Measurements from ENCODE around the gene NRSN2. TPM values are rescaled to one million over a fixed set of nuclear protein-coding genes. Genes with fewer than 3 reads are reported as not detected.
A peak's percentile ranks its signal among the peaks of the same experiment; 100 is the strongest.

Gene NRSN2
- polyA plus RNA-seq, 4 donors = 0.67 to 15.4 (median 9.6) TPM

- WGBS, 3 donors = 42 to 61% (median 51%) methylated on average over 5 of the region's 5 CpGs
- Histone ChIP-seq H3K4me3 (ENCODE audit: low read depth in 1 of 3, low read length in 3 of 3) (no peak overlapping the region), H3K27me3 (ENCODE audit: control insufficient read depth in 3 of 3, insufficient read depth in 3 of 3, low read length in 3 of 3) (no peaks in the 10 kb centered on the region), H3K36me3 (ENCODE audit: control insufficient read depth in 3 of 3, insufficient read depth in 2 of 3, low read depth in 1 of 3, low read length in 3 of 3) (peaks cover 0 to 6% (median 0%) of the 10 kb centered on the region in 3 donors), H3K27ac (ENCODE audit: low read depth in 1 of 3, low read length in 2 of 3) (peak overlapping the region in 1 of 3 donors; percentile 37), H3K9me3 (ENCODE audit: control insufficient read depth in 2 of 2, insufficient read depth in 1 of 2, low read depth in 1 of 2, low read length in 1 of 2) (peaks cover 0 to 5% of the 10 kb centered on the region in 2 donors), H3K4me1 (ENCODE audit: control insufficient read depth in 3 of 3, insufficient read depth in 2 of 3, low read depth in 1 of 3, low read length in 2 of 3) (peaks cover 0 to 7% (median 6%) of the 10 kb centered on the region in 3 donors)
- DNase-seq (peak in 1 of 2 donors; percentile 18), FAIRE-seq (no peak)
Observed at GRCh38 chr20:400454-401275, 53.8 kb downstream of the NRSN2 start.

GRCh38 chr20:401682-402495 lies 55.0 kb downstream of the NRSN2 start:
- 37 to 60% (median 57%) methylated on average over 9 of the region's 9 CpGs for WGBS, 3 donors

GRCh38 chr20:402496-402885 lies 55.6 kb downstream of the NRSN2 start:
- peak overlapping the region in 1 of 3 donors; percentile 87 for H3K27ac ChIP-seq (ENCODE audit: low read depth in 1 of 3, low read length in 2 of 3)
- H3K36me3 ChIP-seq (ENCODE audit: control insufficient read depth in 3 of 3, insufficient read depth in 2 of 3, low read depth in 1 of 3, low read length in 3 of 3) = no peaks in the 10 kb centered on the region
- H3K4me1 ChIP-seq (ENCODE audit: control insufficient read depth in 3 of 3, insufficient read depth in 2 of 3, low read depth in 1 of 3, low read length in 2 of 3) = peaks cover 2 to 11% (median 7%) of the 10 kb centered on the region in 3 donors
- FAIRE-seq = no peak
- no peak for DNase-seq
- H3K9me3 ChIP-seq (ENCODE audit: control insufficient read depth in 2 of 2, insufficient read depth in 1 of 2, low read depth in 1 of 2, low read length in 1 of 2) = peaks cover 0 to 5% of the 10 kb centered on the region in 2 donors
- H3K27me3 ChIP-seq (ENCODE audit: control insufficient read depth in 3 of 3, insufficient read depth in 3 of 3, low read length in 3 of 3) = no peaks in the 10 kb centered on the region
- WGBS, 3 donors = 63 to 80% (median 80%) methylated on average over 2 of the region's 2 CpGs
- no peak overlapping the region for H3K4me3 ChIP-seq (ENCODE audit: low read depth in 1 of 3, low read length in 3 of 3)

More at GRCh38 chr20:401682-402495, 55.0 kb downstream of the NRSN2 start:
- Histone ChIP-seq H3K4me1 (ENCODE audit: control insufficient read depth in 3 of 3, insufficient read depth in 2 of 3, low read depth in 1 of 3, low read length in 2 of 3) (peaks cover 0 to 7% (median 6%) of the 10 kb centered on the region in 3 donors), H3K4me3 (ENCODE audit: low read depth in 1 of 3, low read length in 3 of 3) (no peak overlapping the region), H3K36me3 (ENCODE audit: control insufficient read depth in 3 of 3, insufficient read depth in 2 of 3, low read depth in 1 of 3, low read length in 3 of 3) (no peaks in the 10 kb centered on the region), H3K9me3 (ENCODE audit: control insufficient read depth in 2 of 2, insufficient read depth in 1 of 2, low read depth in 1 of 2, low read length in 1 of 2) (peaks cover 0 to 5% of the 10 kb centered on the region in 2 donors), H3K27me3 (ENCODE audit: control insufficient read depth in 3 of 3, insufficient read depth in 3 of 3, low read length in 3 of 3) (no peaks in the 10 kb centered on the region), H3K27ac (ENCODE audit: low read depth in 1 of 3, low read length in 2 of 3) (peak overlapping the region in 2 of 3 donors; percentile 84 to 87)
- no peak for FAIRE-seq
- DNase-seq = peak; percentile 85 to 91

GRCh38 chr20:402898-403581 lies 56.1 kb downstream of the NRSN2 start:
- DNase-seq (no peak), FAIRE-seq (no peak)
- Histone ChIP-seq H3K36me3 (ENCODE audit: control insufficient read depth in 3 of 3, insufficient read depth in 2 of 3, low read depth in 1 of 3, low read length in 3 of 3) (no peaks in the 10 kb centered on the region), H3K27ac (ENCODE audit: low read depth in 1 of 3, low read length in 2 of 3) (no peak overlapping the region), H3K9me3 (ENCODE audit: control insufficient read depth in 2 of 2, insufficient read depth in 1 of 2, low read depth in 1 of 2, low read length in 1 of 2) (peaks cover 0 to 5% of the 10 kb centered on the region in 2 donors), H3K4me3 (ENCODE audit: low read depth in 1 of 3, low read length in 3 of 3) (no peak overlapping the region), H3K4me1 (ENCODE audit: control insufficient read depth in 3 of 3, insufficient read depth in 2 of 3, low read depth in 1 of 3, low read length in 2 of 3) (peaks cover 2 to 11% (median 7%) of the 10 kb centered on the region in 3 donors), H3K27me3 (ENCODE audit: control insufficient read depth in 3 of 3, insufficient read depth in 3 of 3, low read length in 3 of 3) (no peaks in the 10 kb centered on the region)
- WGBS, 3 donors = 86 to 96% (median 90%) methylated on average over 6 of the region's 6 CpGs

- H3K9me3 ChIP-seq (ENCODE audit: control insufficient read depth in 2 of 2, insufficient read depth in 1 of 2, low read depth in 1 of 2, low read length in 1 of 2) = peaks cover 0 to 5% of the 10 kb centered on the region in 2 donors
- H3K36me3 ChIP-seq (ENCODE audit: control insufficient read depth in 3 of 3, insufficient read depth in 2 of 3, low read depth in 1 of 3, low read length in 3 of 3) = no peaks in the 10 kb centered on the region
- H3K27ac ChIP-seq (ENCODE audit: low read depth in 1 of 3, low read length in 2 of 3) = no peak overlapping the region
- FAIRE-seq = no peak
- no peaks in the 10 kb centered on the region for H3K27me3 ChIP-seq (ENCODE audit: control insufficient read depth in 3 of 3, insufficient read depth in 3 of 3, low read length in 3 of 3)
- no peak for DNase-seq
- 93 to 100% (median 97%) methylated on average over 3 of the region's 3 CpGs for WGBS, 3 donors
- no peak overlapping the region for H3K4me3 ChIP-seq (ENCODE audit: low read depth in 1 of 3, low read length in 3 of 3)
- peaks cover 2 to 11% (median 7%) of the 10 kb centered on the region in 3 donors for H3K4me1 ChIP-seq (ENCODE audit: control insufficient read depth in 3 of 3, insufficient read depth in 2 of 3, low read depth in 1 of 3, low read length in 2 of 3)
Observed at GRCh38 chr20:403582-403957, 56.7 kb downstream of the NRSN2 start.

GRCh38 chr20:404088-404487 lies 57.2 kb downstream of the NRSN2 start:
- peaks cover 0 to 5% of the 10 kb centered on the region in 2 donors for H3K9me3 ChIP-seq (ENCODE audit: control insufficient read depth in 2 of 2, insufficient read depth in 1 of 2, low read depth in 1 of 2, low read length in 1 of 2)
- peaks cover 2 to 13% (median 7%) of the 10 kb centered on the region in 3 donors for H3K4me1 ChIP-seq (ENCODE audit: control insufficient read depth in 3 of 3, insufficient read depth in 2 of 3, low read depth in 1 of 3, low read length in 2 of 3)
- no peaks in the 10 kb centered on the region for H3K27me3 ChIP-seq (ENCODE audit: control insufficient read depth in 3 of 3, insufficient read depth in 3 of 3, low read length in 3 of 3)
- no peak for DNase-seq
- H3K36me3 ChIP-seq (ENCODE audit: control insufficient read depth in 3 of 3, insufficient read depth in 2 of 3, low read depth in 1 of 3, low read length in 3 of 3) = no peaks in the 10 kb centered on the region
- no peak for FAIRE-seq
- H3K27ac ChIP-seq (ENCODE audit: low read depth in 1 of 3, low read length in 2 of 3) = no peak overlapping the region
- 80 to 94% (median 90%) methylated on average over 4 of the region's 4 CpGs for WGBS, 3 donors
- no peak overlapping the region for H3K4me3 ChIP-seq (ENCODE audit: low read depth in 1 of 3, low read length in 3 of 3)
